Measurements from ENCODE around the gene EMX2. TPM values are rescaled to one million over a fixed set of nuclear protein-coding genes. Genes with fewer than 3 reads are reported as not detected.

EMX2 gene
- total and polyA plus RNA-seq, 2 donors (not counting 3 experiments of a cell fraction or from before 2014, with no cell fraction given) = not detected

GRCh38 chr10:117532003-117532385, 10.6 kb upstream of the EMX2 start:
- H3K4me1 ChIP-seq (ENCODE audit: control insufficient read depth, extremely low read depth, insufficient read depth, low read length) = no peaks in the 10 kb centered on the region
- H3K79me2 ChIP-seq (ENCODE audit: control insufficient read depth, insufficient read depth, low read length) = no peaks in the 10 kb centered on the region
- TF ChIP-seq GATA2 (IDR thresholded peaks at IDR 0.05; ENCODE audit: insufficient read depth, insufficient read length, low read depth, low read length) (no peak), MYC (IDR thresholded peaks at IDR 0.05; ENCODE audit: low read depth, low read length) (no peak), POLR2A (IDR thresholded peaks at IDR 0.05; ENCODE audit: low read depth, low read length) (no peak), CTCF (IDR thresholded peaks at IDR 0.05; ENCODE audit: extremely low read depth in 1 of 2, insufficient read depth in 1 of 2, low read depth in 1 of 2, low read length in 2 of 2) (no peak), EZH2 (IDR thresholded peaks at IDR 0.05; ENCODE audit: borderline replicate concordance, low read depth, low read length, severe bottlenecking) (no peak), FOS (IDR thresholded peaks at IDR 0.05; ENCODE audit: borderline replicate concordance, insufficient read depth, low read length) (no peak), POLR2AphosphoS5 (IDR thresholded peaks at IDR 0.05; ENCODE audit: insufficient read depth, low read depth, low read length) (no peak), JUN (IDR thresholded peaks at IDR 0.05; ENCODE audit: borderline replicate concordance, insufficient read depth, insufficient read length, low read depth) (no peak), MAX (IDR thresholded peaks at IDR 0.05; ENCODE audit: insufficient read depth, insufficient read length) (no peak)
- dilution Hi-C loops (cut with MboI; ENCODE audit: extremely low pct_ligation_motif_present, low sequenced_read_pairs) (no loop called here), intact Hi-C loops (cut with micrococcal nuclease) (no loop called here)
- no peak overlapping the region for H3K9ac ChIP-seq (replicated peaks; ENCODE audit: extremely low read depth, insufficient read depth, low read length)
- H3K27ac ChIP-seq (ENCODE audit: insufficient read depth, low read depth, low read length) = no peak overlapping the region
- no peaks in the 10 kb centered on the region for H3K9me1 ChIP-seq (replicated peaks; ENCODE audit: control insufficient read depth, extremely low read depth, insufficient read depth, low read length)
- no peak overlapping the region for H2AFZ ChIP-seq (ENCODE audit: low read depth, low read length)
- ChIA-PET POLR2A (no interaction called here), CTCF (interaction anchor here (0.7 to 3.5 kb wide), 3 partner anchors 11 to 89 kb away, joined by 3 to 19 read pairs (median 5); no protein-coding TSS in a partner anchor)
- H4K20me1 ChIP-seq (replicated peaks; ENCODE audit: control insufficient read depth, extremely low read depth, insufficient read depth, low read length) = no peaks in the 10 kb centered on the region
- no peaks in the 10 kb centered on the region for H3K36me3 ChIP-seq (ENCODE audit: control insufficient read depth in 2 of 2, extremely low read depth in 1 of 2, insufficient read depth in 2 of 2, low read length in 2 of 2)
- H3K4me3 ChIP-seq (replicated peaks in 1 of 3; ENCODE audit: insufficient read depth in 1 of 3, low read depth in 1 of 3, low read length in 3 of 3) = no peak overlapping the region
- FAIRE-seq = no peak
- BruUV-seq (replicated peaks) = no TSS peak
- DNase-seq (ENCODE audit: low read depth, low spot score) = no peak
- no peaks in the 10 kb centered on the region for H3K9me3 ChIP-seq (replicated peaks; ENCODE audit: control insufficient read depth, insufficient read depth, low read length)
- H3K27me3 ChIP-seq (ENCODE audit: control insufficient read depth in 2 of 2, insufficient read depth in 2 of 2, low read length in 2 of 2) = peaks cover 69 to 71% of the 10 kb centered on the region in 2 experiments
- H3K4me2 ChIP-seq (ENCODE audit: insufficient read depth, low read length) = no peak overlapping the region
